Measurements from ENCODE around the gene INHBE. TPM values are rescaled to one million over a fixed set of nuclear protein-coding genes. Genes with fewer than 3 reads are reported as not detected.

Gene INHBE
- total RNA-seq, 1 experiment from 2014 or later, result 10.1 TPM

DNA sequence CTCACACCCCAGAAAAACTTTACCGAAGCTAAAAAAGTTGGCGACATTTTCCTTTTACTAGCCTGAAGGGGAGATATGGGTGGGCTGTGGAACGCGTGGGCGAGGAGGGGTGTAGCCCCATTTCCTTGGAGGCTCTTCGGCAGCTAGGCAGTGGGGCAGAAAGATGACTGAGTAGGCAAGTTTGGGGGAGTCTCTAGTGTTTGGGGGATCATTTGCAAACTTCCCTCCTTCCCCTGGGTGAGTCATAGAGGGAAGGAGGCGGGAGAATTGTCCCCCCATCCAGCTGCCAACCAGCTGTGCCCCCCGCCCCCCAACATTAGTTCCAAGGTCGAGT is 6.8 kb downstream of the INHBE start:
- H3K9me3 ChIP-seq (ENCODE audit: control insufficient read depth, low read depth, low read length), result no peaks in the 10 kb centered on the region
- H3K9ac ChIP-seq (ENCODE audit: extremely low read depth, insufficient read length, low read length), result peak overlapping the region; percentile 11
- H2AK5ac ChIP-seq (ENCODE audit: insufficient read length, low read length), result no peak overlapping the region
- H4K8ac ChIP-seq (replicated peaks; ENCODE audit: insufficient read length, low read depth, low read length), result no peak overlapping the region
- peak overlapping the region; percentile 5 for H3K18ac ChIP-seq (ENCODE audit: insufficient read length, low read depth, low read length)
- Mint-ChIP-seq H3K4me1 (peaks cover 22 to 27% of the 10 kb centered on the region in 2 experiments), H3K4me3 (peak overlapping the region; percentile 91 to 99), H3K9me3 (no peaks in the 10 kb centered on the region), H3K27ac (peak overlapping the region; percentile 98 to 100 (median 99)), H3K27me3 (ENCODE audit: low read depth) (peaks cover 32% of the 10 kb centered on the region), H3K36me3 (ENCODE audit: insufficient read depth in 1 of 3, low read depth in 3 of 3) (peaks cover 0 to 21% (median 14%) of the 10 kb centered on the region in 3 experiments; a peak in 6 of 7 replicates)
- H2BK20ac ChIP-seq (ENCODE audit: low read depth, low read length, poor library complexity, severe bottlenecking), result no peak overlapping the region
- 0 out of 2 replicates have a peak overlapping the region, but pooled peaks have one; percentile 1 for H3K14ac ChIP-seq (ENCODE audit: insufficient read depth, low read length)
- no peak for DNase-seq
- H3K27me3 ChIP-seq (ENCODE audit: insufficient read depth, low read length), result no peaks in the 10 kb centered on the region
- H3T11ph ChIP-seq (ENCODE audit: low read length), result no peak overlapping the region
- H3K4me1 ChIP-seq (ENCODE audit: insufficient read depth, low read length), result no peaks in the 10 kb centered on the region
- H3K23me2 ChIP-seq (ENCODE audit: insufficient read length, low read depth, low read length, poor library complexity, severe bottlenecking), result peaks cover 19% of the 10 kb centered on the region
- no peak overlapping the region for H4K91ac ChIP-seq (ENCODE audit: insufficient read length, low read depth, low read length)
- peak overlapping the region; percentile 63 for H3K4me2 ChIP-seq (ENCODE audit: insufficient read depth, insufficient read length, low read length)
- no CpG with 5 or more reads among the region's 9 CpGs for WGBS (ENCODE audit: extremely low coverage, insufficient read length, low lambda C conversion rate)
- TF ChIP-seq, protein P1, sequence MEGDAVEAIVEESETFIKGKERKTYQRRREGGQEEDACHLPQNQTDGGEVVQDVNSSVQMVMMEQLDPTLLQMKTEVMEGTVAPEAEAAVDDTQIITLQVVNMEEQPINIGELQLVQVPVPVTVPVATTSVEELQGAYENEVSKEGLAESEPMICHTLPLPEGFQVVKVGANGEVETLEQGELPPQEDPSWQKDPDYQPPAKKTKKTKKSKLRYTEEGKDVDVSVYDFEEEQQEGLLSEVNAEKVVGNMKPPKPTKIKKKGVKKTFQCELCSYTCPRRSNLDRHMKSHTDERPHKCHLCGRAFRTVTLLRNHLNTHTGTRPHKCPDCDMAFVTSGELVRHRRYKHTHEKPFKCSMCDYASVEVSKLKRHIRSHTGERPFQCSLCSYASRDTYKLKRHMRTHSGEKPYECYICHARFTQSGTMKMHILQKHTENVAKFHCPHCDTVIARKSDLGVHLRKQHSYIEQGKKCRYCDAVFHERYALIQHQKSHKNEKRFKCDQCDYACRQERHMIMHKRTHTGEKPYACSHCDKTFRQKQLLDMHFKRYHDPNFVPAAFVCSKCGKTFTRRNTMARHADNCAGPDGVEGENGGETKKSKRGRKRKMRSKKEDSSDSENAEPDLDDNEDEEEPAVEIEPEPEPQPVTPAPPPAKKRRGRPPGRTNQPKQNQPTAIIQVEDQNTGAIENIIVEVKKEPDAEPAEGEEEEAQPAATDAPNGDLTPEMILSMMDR (conservative IDR thresholded peaks at IDR 0.05), result no peak
- no peak overlapping the region for H3K23ac ChIP-seq (ENCODE audit: insufficient read length, low read depth, low read length)
- H2BK15ac ChIP-seq (ENCODE audit: low read depth, low read length), result no peak overlapping the region
- no peaks in the 10 kb centered on the region for H3K79me1 ChIP-seq (ENCODE audit: insufficient read depth, low read depth, low read length, poor library complexity, severe bottlenecking)
- H3K79me2 ChIP-seq (ENCODE audit: insufficient read depth, low read length), result no peaks in the 10 kb centered on the region
- H3K27ac ChIP-seq (ENCODE audit: insufficient read length, low read depth, low read length), result peak overlapping the region; percentile 9
- no peak overlapping the region for H2AFZ ChIP-seq (ENCODE audit: low read length)
- no peak overlapping the region for H2BK12ac ChIP-seq (ENCODE audit: insufficient read length, low read depth, low read length)
- no peak overlapping the region for H2BK5ac ChIP-seq (ENCODE audit: insufficient read length, low read length)
- H2BK120ac ChIP-seq (ENCODE audit: low read depth, low read length, poor library complexity, severe bottlenecking), result no peak overlapping the region
- no peak overlapping the region for H4K5ac ChIP-seq (ENCODE audit: insufficient read length, low read depth, low read length)
- H4K20me1 ChIP-seq (ENCODE audit: control insufficient read depth, insufficient read depth, insufficient read length), result no peaks in the 10 kb centered on the region
- H3K4ac ChIP-seq (ENCODE audit: low read depth, low read length), result no peak overlapping the region
- H3K56ac ChIP-seq (ENCODE audit: insufficient read length, low read depth, low read length), result no peak overlapping the region

Data from H9 (cell line).